ENCODE data around the gene ALDH3B1. TPM values are rescaled to one million over a fixed set of nuclear protein-coding genes. Genes with fewer than 3 reads are reported as not detected.

ALDH3B1 gene
- total and polyA plus RNA-seq, 9 of the 15 experiments (the other 6 are each of a cell fraction or from before 2014, with no cell fraction given) = 0.01 to 0.35 (median 0.07) TPM; not detected in 2

- TF ChIP-seq REST (IDR thresholded peaks at IDR 0.05; ENCODE audit: borderline replicate concordance) = no peak
- 0 out of 2 replicates have a peak, but pooled peaks have one; percentile 57 for TF ChIP-seq REST (CRISPR knock-in tag; IDR thresholded peaks at IDR 0.05; ENCODE audit: low read depth)
- 0 out of 2 replicates have a peak, but pooled peaks have one; percentile 21 for TF ChIP-seq FOXM1 (IDR thresholded peaks at IDR 0.05; ENCODE audit: low read depth)
- TF ChIP-seq FOXM1 (CRISPR knock-in tag; IDR thresholded peaks at IDR 0.05; ENCODE audit: low read depth) = no peak
- TF ChIP-seq DPF2 (IDR thresholded peaks at IDR 0.05) = 0 out of 2 replicates have a peak, but pooled peaks have one; percentile 20
- TF ChIP-seq ATF1 (CRISPR knock-in tag; IDR thresholded peaks at IDR 0.05) = no peak
- peak; percentile 60 for TF ChIP-seq ATF1 (tag; IDR thresholded peaks at IDR 0.05)
- TF ChIP-seq ETV5 (CRISPR knock-in tag; IDR thresholded peaks at IDR 0.05; ENCODE audit: low read depth) = peak; percentile 57; the same call in 1 of the 2 replicates
- TF ChIP-seq HLTF (IDR thresholded peaks at IDR 0.05) = no peak
- peak; percentile 58; the same call in 1 of the 2 replicates for TF ChIP-seq ZBTB9 (CRISPR knock-in tag; IDR thresholded peaks at IDR 0.05)
- TF ChIP-seq IRF1 (CRISPR knock-in tag; IDR thresholded peaks at IDR 0.05; ENCODE audit: borderline replicate concordance) = no peak
- TF ChIP-seq E2F6 (IDR thresholded peaks at IDR 0.05; ENCODE audit: borderline replicate concordance in 1 of 2, extremely low read depth in 1 of 2, insufficient read depth in 1 of 2, insufficient read length in 1 of 2, low read depth in 1 of 2, low read length in 1 of 2, poor library complexity in 1 of 2, severe bottlenecking in 1 of 2) = peak in 1 of 2 experiments; percentile 91
- TF ChIP-seq ZNF511 (CRISPR knock-in tag; IDR thresholded peaks at IDR 0.05) = no peak
- TF ChIP-seq ESRRA (IDR thresholded peaks at IDR 0.05; ENCODE audit: borderline replicate concordance, low read depth) = peak; percentile 16; the same call in 1 of the 2 replicates
- TF ChIP-seq HOXB6 (CRISPR knock-in tag; IDR thresholded peaks at IDR 0.05; ENCODE audit: borderline replicate concordance) = no peak
These were observed 6.1 kb upstream of the ALDH3B1 start, which contains the start of gene UNC93B1 (continued) for GRCh38 chr11:68003846-68004550.

All from K562 (cell line).